WERI-Rb-1 (cell line): ENCODE results near the gene BCL7C.

Experiments
- DNase-seq: peaks from one replicate; pipeline ENCODE4 v3.0.0-alpha.2; 2020
- H3K27ac ChIP-seq: fragments of 250-450 bp; sonication (Bioruptor Pico); 2 replicates; pipeline ENCODE4 v1.5.1; 2020; ENCODE audit warnings: mild to moderate bottlenecking, moderate library complexity
- H3K27me3 ChIP-seq: fragments of 250-450 bp; sonication (Bioruptor Pico); 2 replicates; pipeline ENCODE4 v1.5.1; 2021; ENCODE audit warnings: mild to moderate bottlenecking, low read depth, moderate library complexity; ENCODE audit not compliant: insufficient read depth, severe bottlenecking
- H3K36me3 ChIP-seq: fragments of 250-450 bp; sonication (Bioruptor Pico); 2 replicates; pipeline ENCODE4 v1.5.1; 2020; ENCODE audit warnings: mild to moderate bottlenecking, moderate library complexity
- H3K4me3 ChIP-seq: 2 replicates; pipeline ENCODE4 v1.5.1; 2011; ENCODE audit warnings: low read depth, mild to moderate bottlenecking, control low read depth, low read length
- H3K9me3 ChIP-seq: fragments of 250-450 bp; sonication (Bioruptor Pico); 2 replicates; pipeline ENCODE4 v1.5.1; 2021; ENCODE audit warnings: mild to moderate bottlenecking, moderate library complexity; ENCODE audit not compliant: severe bottlenecking
- CTCF ChIP-seq: IDR thresholded peaks from 2 replicates; pipeline ENCODE4 v1.5.1; 2011; ENCODE audit warnings: low read depth, mild to moderate bottlenecking, control low read depth, inconsistent platforms, low read length

BCL7C gene

DNA sequence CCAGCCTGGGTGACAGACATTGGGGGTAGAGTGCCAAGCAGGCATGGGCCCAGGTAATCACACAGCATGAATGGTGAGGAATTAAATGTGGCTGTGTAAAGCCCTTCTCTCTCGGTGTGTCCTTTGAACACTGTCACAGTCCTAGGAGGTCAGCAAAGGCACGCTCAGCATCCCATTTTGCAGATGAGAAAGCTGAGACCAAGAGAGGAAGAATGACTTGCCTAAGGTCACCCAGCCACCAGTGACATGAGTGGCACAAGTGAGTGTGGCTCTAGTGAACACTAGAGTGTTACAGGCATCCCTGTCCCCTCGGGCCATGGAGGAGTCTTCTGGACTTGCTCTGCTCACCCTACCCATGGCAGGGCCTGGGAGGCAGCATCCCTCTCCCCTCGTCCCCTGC is 13.2 kb upstream of the BCL7C start:
- no peak for TF ChIP-seq CTCF
- H3K36me3 ChIP-seq = no peaks in the 10 kb centered on the region
- H3K27ac ChIP-seq = no peak overlapping the region
- H3K9me3 ChIP-seq = no peaks in the 10 kb centered on the region
- no peak overlapping the region for H3K4me3 ChIP-seq
- DNase-seq = no peak
- no peaks in the 10 kb centered on the region for H3K27me3 ChIP-seq

- DNase-seq = no peak
- Histone ChIP-seq H3K36me3 (no peaks in the 10 kb centered on the region), H3K27ac (no peak overlapping the region), H3K27me3 (no peaks in the 10 kb centered on the region), H3K9me3 (no peaks in the 10 kb centered on the region), H3K4me3 (no peak overlapping the region)
- no peak for TF ChIP-seq CTCF
Observed at GRCh38 chr16:30904114-30904780, 10.4 kb upstream of the BCL7C start.

- Histone ChIP-seq H3K4me3 (no peak overlapping the region), H3K9me3 (no peaks in the 10 kb centered on the region), H3K27me3 (no peaks in the 10 kb centered on the region), H3K27ac (no peak overlapping the region), H3K36me3 (no peaks in the 10 kb centered on the region)
- no peak for TF ChIP-seq CTCF
- DNase-seq = no peak
Observed at GRCh38 chr16:30903596-30903995, 9.7 kb upstream of the BCL7C start.

DNA sequence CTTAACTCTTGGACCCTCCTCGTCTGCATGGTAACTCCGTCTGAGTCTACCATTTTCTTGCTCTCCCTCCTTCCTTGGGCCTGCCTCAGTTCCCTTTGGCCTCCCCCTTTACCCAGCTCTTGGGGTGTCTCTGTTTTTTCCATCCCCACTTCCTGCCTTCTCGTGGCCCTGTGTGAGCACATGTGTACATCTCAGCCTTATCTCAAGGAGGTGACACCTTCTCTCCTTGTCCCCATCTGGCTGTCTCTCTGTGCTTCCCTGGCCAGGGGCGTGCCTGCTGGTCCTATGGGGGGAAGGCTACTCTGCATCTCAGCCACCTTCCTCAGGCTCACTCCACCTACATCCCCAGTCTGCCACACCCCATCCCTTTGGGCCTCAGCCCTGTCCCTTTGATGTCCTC is 9.1 kb upstream of the BCL7C start:
- no peak overlapping the region for H3K4me3 ChIP-seq
- no peak overlapping the region; the same call in 1 of the 2 replicates for H3K27ac ChIP-seq
- no peaks in the 10 kb centered on the region for H3K27me3 ChIP-seq
- no peaks in the 10 kb centered on the region for H3K36me3 ChIP-seq
- DNase-seq = no peak
- H3K9me3 ChIP-seq = no peaks in the 10 kb centered on the region
- TF ChIP-seq CTCF = no peak

GRCh38 chr16:30902029-30902972 is 8.4 kb upstream of the BCL7C start:
- H3K27ac ChIP-seq = peak overlapping the region; percentile 79
- peak; percentile 68 for DNase-seq
- peak overlapping the region; percentile 47 for H3K4me3 ChIP-seq

More at GRCh38 chr16:30902029-30902972, 8.4 kb upstream of the BCL7C start:
- no peaks in the 10 kb centered on the region for H3K9me3 ChIP-seq
- peak; percentile 35 for TF ChIP-seq CTCF
- no peaks in the 10 kb centered on the region for H3K36me3 ChIP-seq
- no peaks in the 10 kb centered on the region for H3K27me3 ChIP-seq
